ENCODE data around the gene KCNN1. TPM values are rescaled to one million over a fixed set of nuclear protein-coding genes. Genes with fewer than 3 reads are reported as not detected.

KCNN1 gene
- total RNA-seq, 2 donors from 2014 or later, result 0.56 to 0.63 TPM

DNA sequence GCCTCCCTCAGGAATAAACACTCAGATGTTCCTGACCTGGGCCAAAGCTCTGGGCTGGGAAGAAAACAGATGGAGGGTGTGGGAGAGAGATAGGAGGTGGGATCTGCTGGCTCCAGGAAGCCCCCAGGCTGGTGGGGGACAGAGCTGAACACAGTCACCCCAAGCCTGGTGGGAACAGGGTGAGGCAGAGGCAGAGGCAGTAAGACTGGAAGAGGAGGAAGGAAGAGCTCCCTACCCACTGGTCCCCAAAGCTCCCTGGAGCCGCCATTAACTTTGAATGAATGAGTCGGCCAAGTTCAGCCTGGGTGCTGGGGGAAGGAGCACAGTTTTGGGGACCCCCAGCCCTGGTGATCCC lies 801 bp upstream of the KCNN1 start:
- Histone ChIP-seq H3K27ac (no peak overlapping the region), H3K4me3 (no peak overlapping the region), H3K9me3 (no peaks in the 10 kb centered on the region), H3K27me3 (peaks cover 0 to 4% of the 10 kb centered on the region in 2 donors), H3K4me1 (peaks cover 0 to 6% of the 10 kb centered on the region in 2 donors), H3K36me3 (no peaks in the 10 kb centered on the region)
- DNase-seq (ENCODE audit: low spot score), result no peak
- TF ChIP-seq, protein P1, sequence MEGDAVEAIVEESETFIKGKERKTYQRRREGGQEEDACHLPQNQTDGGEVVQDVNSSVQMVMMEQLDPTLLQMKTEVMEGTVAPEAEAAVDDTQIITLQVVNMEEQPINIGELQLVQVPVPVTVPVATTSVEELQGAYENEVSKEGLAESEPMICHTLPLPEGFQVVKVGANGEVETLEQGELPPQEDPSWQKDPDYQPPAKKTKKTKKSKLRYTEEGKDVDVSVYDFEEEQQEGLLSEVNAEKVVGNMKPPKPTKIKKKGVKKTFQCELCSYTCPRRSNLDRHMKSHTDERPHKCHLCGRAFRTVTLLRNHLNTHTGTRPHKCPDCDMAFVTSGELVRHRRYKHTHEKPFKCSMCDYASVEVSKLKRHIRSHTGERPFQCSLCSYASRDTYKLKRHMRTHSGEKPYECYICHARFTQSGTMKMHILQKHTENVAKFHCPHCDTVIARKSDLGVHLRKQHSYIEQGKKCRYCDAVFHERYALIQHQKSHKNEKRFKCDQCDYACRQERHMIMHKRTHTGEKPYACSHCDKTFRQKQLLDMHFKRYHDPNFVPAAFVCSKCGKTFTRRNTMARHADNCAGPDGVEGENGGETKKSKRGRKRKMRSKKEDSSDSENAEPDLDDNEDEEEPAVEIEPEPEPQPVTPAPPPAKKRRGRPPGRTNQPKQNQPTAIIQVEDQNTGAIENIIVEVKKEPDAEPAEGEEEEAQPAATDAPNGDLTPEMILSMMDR (IDR thresholded peaks at IDR 0.05), result no peak

DNA sequence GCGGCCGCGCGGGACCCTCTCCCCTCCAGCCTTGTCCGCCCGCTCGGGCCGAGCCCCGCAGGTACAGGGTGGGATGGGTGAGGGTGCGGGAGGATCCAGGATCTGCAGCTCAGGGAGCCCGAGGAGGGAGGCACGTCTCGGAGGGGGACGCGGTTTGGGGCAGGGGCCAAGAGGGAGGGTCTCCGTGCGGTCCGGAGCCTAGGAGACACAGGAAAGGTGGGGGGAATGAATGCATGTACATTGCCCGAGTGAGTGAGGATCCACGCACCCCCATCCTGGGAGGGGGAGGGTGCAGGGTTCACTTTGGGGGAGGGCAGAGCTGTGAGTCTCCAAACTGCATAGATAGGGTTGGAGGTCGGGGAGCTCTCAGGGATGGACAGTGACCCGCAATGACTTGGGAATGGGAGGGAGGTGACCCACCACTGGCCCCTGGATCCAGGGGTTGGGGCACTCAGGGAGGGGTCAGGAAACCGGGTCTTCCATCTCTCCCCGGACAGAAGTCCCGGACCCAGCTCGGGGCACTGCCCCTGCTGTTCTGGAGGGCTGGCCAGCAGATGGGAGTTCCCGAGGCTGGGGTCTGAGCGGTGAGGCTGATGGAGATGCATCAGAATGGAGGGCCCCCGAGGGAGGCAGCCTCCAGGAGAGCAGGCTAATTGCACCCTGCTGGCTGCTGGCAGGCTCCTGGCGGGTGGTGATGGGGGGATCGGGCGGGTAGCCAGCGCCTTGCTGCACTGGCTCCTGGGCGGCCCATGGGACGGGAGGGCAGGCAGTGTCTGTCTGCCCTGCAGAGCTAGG lies 547 bp downstream of the KCNN1 start:
- H3K4me1 ChIP-seq, result peaks cover 0 to 6% of the 10 kb centered on the region in 2 donors
- no peak for DNase-seq (ENCODE audit: low spot score)
- TF ChIP-seq, protein P1 (IDR thresholded peaks at IDR 0.05), result no peak
- peaks cover 0 to 4% of the 10 kb centered on the region in 2 donors for H3K27me3 ChIP-seq
- H3K27ac ChIP-seq, result no peak overlapping the region
- H3K9me3 ChIP-seq, result no peaks in the 10 kb centered on the region
- H3K36me3 ChIP-seq, result no peaks in the 10 kb centered on the region
- H3K4me3 ChIP-seq, result peak overlapping the region in 1 of 2 donors; percentile 29

GRCh38 chr19:17968362-17968761 lies 1.5 kb downstream of the KCNN1 start:
- no peak for DNase-seq (ENCODE audit: low spot score)
- no peaks in the 10 kb centered on the region for H3K9me3 ChIP-seq
- no peaks in the 10 kb centered on the region for H3K36me3 ChIP-seq
- no peak overlapping the region for H3K4me3 ChIP-seq
- H3K27ac ChIP-seq, result no peak overlapping the region
- TF ChIP-seq, protein P1 (IDR thresholded peaks at IDR 0.05), result no peak
- H3K27me3 ChIP-seq, result peaks cover 0 to 4% of the 10 kb centered on the region in 2 donors
- peaks cover 0 to 6% of the 10 kb centered on the region in 2 donors for H3K4me1 ChIP-seq

DNA sequence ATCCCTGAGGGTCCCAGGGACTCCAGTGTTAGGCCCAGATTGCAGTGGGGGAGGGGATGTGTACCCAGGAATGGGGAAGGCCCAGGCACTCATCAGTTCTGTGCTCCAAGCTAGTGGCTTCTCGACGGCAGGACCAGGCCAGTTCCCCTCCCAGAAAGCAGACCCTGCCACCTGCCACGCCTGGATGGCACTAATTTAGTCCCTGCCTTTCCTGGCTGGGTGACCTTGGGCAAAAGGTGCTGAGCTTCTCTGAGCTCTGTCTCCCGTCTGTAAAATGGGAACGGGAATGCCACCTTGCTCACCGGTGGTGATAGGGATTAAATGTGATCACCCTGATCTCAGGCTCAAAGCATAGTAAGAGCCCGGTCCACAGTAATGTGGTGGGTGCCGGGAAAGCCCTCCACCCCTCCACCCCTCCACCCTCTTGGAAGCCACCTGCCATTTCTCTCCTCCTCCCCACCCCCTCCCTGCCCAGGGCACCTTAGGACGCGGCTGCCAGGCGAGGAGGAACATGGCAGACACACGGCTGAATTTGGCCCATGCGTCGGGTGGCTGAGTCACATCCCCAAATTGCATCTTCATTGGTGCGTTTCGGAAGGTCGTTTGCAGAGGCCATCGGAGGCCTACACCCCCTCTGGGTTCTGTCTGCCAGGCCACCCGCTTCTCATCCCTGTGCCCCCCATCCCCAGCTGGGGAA lies 2.3 kb downstream of the KCNN1 start:
- TF ChIP-seq, protein P1 (IDR thresholded peaks at IDR 0.05), result no peak
- no peak overlapping the region for H3K4me3 ChIP-seq
- DNase-seq (ENCODE audit: low spot score), result no peak
- no peaks in the 10 kb centered on the region for H3K9me3 ChIP-seq
- peaks cover 0 to 6% of the 10 kb centered on the region in 2 donors for H3K4me1 ChIP-seq
- H3K36me3 ChIP-seq, result no peaks in the 10 kb centered on the region
- peaks cover 0 to 4% of the 10 kb centered on the region in 2 donors for H3K27me3 ChIP-seq
- H3K27ac ChIP-seq, result no peak overlapping the region

DNA sequence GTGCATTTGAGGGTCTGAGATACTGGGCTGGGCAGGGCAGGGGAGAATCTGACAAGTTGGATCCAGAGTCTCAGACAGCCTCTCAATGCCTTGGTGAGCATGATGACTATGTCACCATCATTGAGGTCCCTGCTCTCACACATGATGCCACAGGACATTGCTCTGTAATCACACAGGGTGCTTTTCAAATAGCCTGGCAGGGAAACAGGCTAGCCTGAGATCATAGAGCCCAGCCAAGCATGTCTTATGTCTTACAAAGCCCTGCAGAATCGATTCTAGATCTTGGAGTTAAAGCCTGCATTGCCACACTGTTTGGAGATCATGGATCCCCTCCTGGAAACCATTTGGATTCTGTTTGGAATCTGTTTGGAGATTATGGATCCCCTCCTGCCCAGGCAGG lies 5.3 kb downstream of the KCNN1 start:
- no peaks in the 10 kb centered on the region for H3K9me3 ChIP-seq
- no peaks in the 10 kb centered on the region for H3K27me3 ChIP-seq
- DNase-seq (ENCODE audit: low spot score), result no peak
- H3K4me3 ChIP-seq, result no peak overlapping the region
- no peak overlapping the region for H3K27ac ChIP-seq
- TF ChIP-seq, protein P1 (IDR thresholded peaks at IDR 0.05), result no peak
- peaks cover 0 to 5% of the 10 kb centered on the region in 2 donors for H3K4me1 ChIP-seq
- no peaks in the 10 kb centered on the region for H3K36me3 ChIP-seq
